Activated T-helper 1 cell treated with anti-CD3 and anti-CD28 coated beads, Interleukin-12 subunit alpha, Interleukin-12 subunit beta, Interleukin-2, Interleukin-4 antibody, amounts not matched to agents 30 ng/mL and 10 ng/mL and 1 ng/mL, durations not matched to agents 14 hours and 24 hours and 36 hours (primary cell): ENCODE data around the gene EPB41L4B. TPM values are rescaled to one million over a fixed set of nuclear protein-coding genes. Genes with fewer than 3 reads are reported as not detected.

Experiments
- DNase-seq: peaks from one replicate; pipeline ENCODE4 v3.0.0; 2021; ENCODE audit warnings: low spot score
- H3K27ac Mint-ChIP-seq: one replicate; pipeline ENCODE4 v1.8.0; 2021; ENCODE audit warnings: mild to moderate bottlenecking, mixed read lengths
- H3K27me3 Mint-ChIP-seq: one replicate; pipeline ENCODE4 v1.8.0; 2022; ENCODE audit warnings: mild to moderate bottlenecking, moderate library complexity, mixed read lengths; ENCODE audit not compliant: insufficient read depth
- H3K36me3 Mint-ChIP-seq: one replicate; pipeline ENCODE4 v1.8.0; 2021; ENCODE audit warnings: low read depth, mixed read lengths
- H3K4me1 Mint-ChIP-seq: one replicate; pipeline ENCODE4 v1.8.0; 2021; ENCODE audit warnings: low read depth, mixed read lengths
- H3K4me3 Mint-ChIP-seq: one replicate; pipeline ENCODE4 v1.8.0; 2021; ENCODE audit warnings: mild to moderate bottlenecking, moderate library complexity, mixed read lengths
- H3K9me3 Mint-ChIP-seq: one replicate; pipeline ENCODE4 v1.8.0; 2021; ENCODE audit warnings: mixed read lengths
- intact Hi-C: fragments of 100-400 bp; cut with micrococcal nuclease; formaldehyde crosslinking; loops from one replicate; pipeline ENCODE4 v1.15.1; 2024
- total RNA-seq: library from RNA; stranded (reverse); gene quantifications from 2 replicates; pipeline ENCODE4 v1.2.3, GENCODE V29; 2022

Gene EPB41L4B
- total RNA-seq, 1 donor from 2014 or later, result 2.2 TPM

- Mint-ChIP-seq H3K27me3 (peaks cover 12% of the 10 kb centered on the region), H3K27ac (no peak overlapping the region), H3K9me3 (no peaks in the 10 kb centered on the region), H3K36me3 (no peaks in the 10 kb centered on the region), H3K4me3 (no peak overlapping the region), H3K4me1 (no peaks in the 10 kb centered on the region)
- intact Hi-C loops, result no loop called here
- no peak for DNase-seq
Measured at GRCh38 chr9:109336409-109336808, 15.6 kb upstream of the EPB41L4B start.

GRCh38 chr9:109335929-109336328 is 15.1 kb upstream of the EPB41L4B start:
- H3K4me3 Mint-ChIP-seq, result no peak overlapping the region
- H3K27ac Mint-ChIP-seq, result no peak overlapping the region
- no peaks in the 10 kb centered on the region for H3K9me3 Mint-ChIP-seq
- H3K4me1 Mint-ChIP-seq, result no peaks in the 10 kb centered on the region
- intact Hi-C loops, result no loop called here
- H3K36me3 Mint-ChIP-seq, result no peaks in the 10 kb centered on the region
- DNase-seq, result no peak
- peaks cover 13% of the 10 kb centered on the region for H3K27me3 Mint-ChIP-seq

GRCh38 chr9:109335121-109335520 is 14.3 kb upstream of the EPB41L4B start:
- intact Hi-C loops, result no loop called here
- no peak for DNase-seq
- Mint-ChIP-seq H3K27ac (no peak overlapping the region), H3K36me3 (no peaks in the 10 kb centered on the region), H3K27me3 (peaks cover 14% of the 10 kb centered on the region), H3K9me3 (no peaks in the 10 kb centered on the region), H3K4me3 (no peak overlapping the region), H3K4me1 (no peaks in the 10 kb centered on the region)

GRCh38 chr9:109331353-109331752 is 10.5 kb upstream of the EPB41L4B start:
- Mint-ChIP-seq H3K9me3 (no peaks in the 10 kb centered on the region), H3K36me3 (no peaks in the 10 kb centered on the region), H3K27ac (no peak overlapping the region), H3K27me3 (peaks cover 30% of the 10 kb centered on the region), H3K4me3 (no peak overlapping the region), H3K4me1 (no peaks in the 10 kb centered on the region)
- no peak for DNase-seq
- intact Hi-C loops, result no loop called here

GRCh38 chr9:109329638-109330258 is 8.9 kb upstream of the EPB41L4B start:
- intact Hi-C loops, result no loop called here
- DNase-seq, result no peak
- Mint-ChIP-seq H3K27ac (no peak overlapping the region), H3K4me3 (no peak overlapping the region), H3K4me1 (peaks cover 6% of the 10 kb centered on the region), H3K9me3 (no peaks in the 10 kb centered on the region), H3K27me3 (peaks cover 38% of the 10 kb centered on the region), H3K36me3 (no peaks in the 10 kb centered on the region)

- intact Hi-C loops, result no loop called here
- Mint-ChIP-seq H3K27ac (no peak overlapping the region), H3K9me3 (no peaks in the 10 kb centered on the region), H3K27me3 (peaks cover 38% of the 10 kb centered on the region), H3K4me1 (peaks cover 6% of the 10 kb centered on the region), H3K36me3 (no peaks in the 10 kb centered on the region), H3K4me3 (no peak overlapping the region)
- DNase-seq, result no peak
Measured at GRCh38 chr9:109328978-109329637, 8.2 kb upstream of the EPB41L4B start.

GRCh38 chr9:109325089-109325488 is 4.2 kb upstream of the EPB41L4B start:
- Mint-ChIP-seq H3K9me3 (no peaks in the 10 kb centered on the region), H3K27ac (no peak overlapping the region), H3K27me3 (peaks cover 51% of the 10 kb centered on the region), H3K4me1 (peaks cover 14% of the 10 kb centered on the region), H3K36me3 (no peaks in the 10 kb centered on the region), H3K4me3 (no peak overlapping the region)
- no peak for DNase-seq
- intact Hi-C loops, result no loop called here

GRCh38 chr9:109323771-109324170 is 2.9 kb upstream of the EPB41L4B start:
- Mint-ChIP-seq H3K27ac (no peak overlapping the region), H3K4me3 (no peak overlapping the region), H3K27me3 (peaks cover 61% of the 10 kb centered on the region), H3K4me1 (peaks cover 16% of the 10 kb centered on the region), H3K9me3 (no peaks in the 10 kb centered on the region), H3K36me3 (no peaks in the 10 kb centered on the region)
- intact Hi-C loops, result no loop called here
- DNase-seq, result no peak

- Mint-ChIP-seq H3K27me3 (peaks cover 66% of the 10 kb centered on the region), H3K36me3 (no peaks in the 10 kb centered on the region), H3K9me3 (no peaks in the 10 kb centered on the region), H3K4me1 (peaks cover 23% of the 10 kb centered on the region), H3K4me3 (peak overlapping the region; percentile 84), H3K27ac (no peak overlapping the region)
- intact Hi-C loops, result loop anchor here (1.0 to 2.0 kb wide), 8 partner anchors 77 to 1833 kb away; partner anchors contain the start of genes ABITRAM, ELP1, KLF4 and TMEM245
- no peak for DNase-seq
Measured at GRCh38 chr9:109321727-109322126, 868 bp upstream of the EPB41L4B start.

- no peak for DNase-seq
- Mint-ChIP-seq H3K4me3 (no peak overlapping the region), H3K27me3 (peaks cover 72% of the 10 kb centered on the region), H3K27ac (no peak overlapping the region), H3K4me1 (peaks cover 23% of the 10 kb centered on the region), H3K36me3 (no peaks in the 10 kb centered on the region), H3K9me3 (no peaks in the 10 kb centered on the region)
- intact Hi-C loops, result loop anchor here (2.0 kb wide), 5 partner anchors 90 to 1832 kb away; partner anchors contain the start of genes ABITRAM, ELP1, KLF4 and TMEM245
Measured at GRCh38 chr9:109320331-109320741, 523 bp downstream of the EPB41L4B start.

- intact Hi-C loops, result loop anchor here (2.0 kb wide), 5 partner anchors 91 to 1831 kb away; partner anchors contain the start of genes ABITRAM, ELP1, KLF4 and TMEM245
- no peaks in the 10 kb centered on the region for H3K36me3 Mint-ChIP-seq
- no peaks in the 10 kb centered on the region for H3K9me3 Mint-ChIP-seq
- no peak for DNase-seq
- H3K27me3 Mint-ChIP-seq, result peaks cover 71% of the 10 kb centered on the region
- peaks cover 17% of the 10 kb centered on the region for H3K4me1 Mint-ChIP-seq
- H3K4me3 Mint-ChIP-seq, result peak overlapping the region; percentile 76
- H3K27ac Mint-ChIP-seq, result peak overlapping the region; percentile 62
Measured at GRCh38 chr9:109319626-109320241, 1.1 kb downstream of the EPB41L4B start.

GRCh38 chr9:109319017-109319625 is 1.7 kb downstream of the EPB41L4B start:
- peak overlapping the region; percentile 62 for H3K27ac Mint-ChIP-seq
- no peaks in the 10 kb centered on the region for H3K9me3 Mint-ChIP-seq
- intact Hi-C loops, result no loop called here
- H3K27me3 Mint-ChIP-seq, result peaks cover 71% of the 10 kb centered on the region
- no peak for DNase-seq
- H3K4me1 Mint-ChIP-seq, result peaks cover 17% of the 10 kb centered on the region
- peak overlapping the region; percentile 76 for H3K4me3 Mint-ChIP-seq
- no peaks in the 10 kb centered on the region for H3K36me3 Mint-ChIP-seq
